GM21360 (cell line): ENCODE data around the gene SLC22A5.
"Not testable (repeated sequence)": the region's sequence is repeated elsewhere in the genome, so short reads cannot be mapped to it uniquely, and the experiment has no call there.

ENCODE experiments used
- ATAC-seq: cut with Tn5 transposase; IDR thresholded peaks from one replicate; pipeline ENCODE4 v1.9.1; 2021; ENCODE audit warnings: mild to moderate bottlenecking, moderate library complexity; ENCODE audit not compliant: unreplicated experiment

Gene SLC22A5

DNA sequence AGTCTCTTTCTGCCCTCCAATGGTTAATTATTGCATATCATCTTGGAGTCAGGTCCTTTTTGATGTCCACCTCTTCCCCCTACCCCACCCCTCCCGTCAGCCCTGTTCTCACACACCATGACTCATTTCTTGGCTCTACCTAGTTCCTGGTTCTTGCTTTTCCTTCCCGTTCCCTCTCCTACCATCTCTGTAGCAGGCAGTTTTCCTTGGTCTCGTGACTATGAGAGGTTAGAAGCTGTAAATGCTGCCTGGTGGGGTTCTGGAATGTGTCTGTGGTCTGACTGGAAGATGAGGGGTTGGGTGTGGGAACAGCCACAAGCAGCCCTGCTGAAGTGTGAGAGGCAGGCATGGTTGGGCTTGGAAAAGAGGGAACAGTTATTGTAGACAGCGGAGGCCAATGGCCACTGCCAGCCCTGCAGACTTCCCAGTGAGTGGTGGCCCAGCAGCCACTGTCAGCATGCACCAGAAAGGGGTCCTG lies 18.2 kb downstream of the SLC22A5 start:
- ATAC-seq: no peak

DNA sequence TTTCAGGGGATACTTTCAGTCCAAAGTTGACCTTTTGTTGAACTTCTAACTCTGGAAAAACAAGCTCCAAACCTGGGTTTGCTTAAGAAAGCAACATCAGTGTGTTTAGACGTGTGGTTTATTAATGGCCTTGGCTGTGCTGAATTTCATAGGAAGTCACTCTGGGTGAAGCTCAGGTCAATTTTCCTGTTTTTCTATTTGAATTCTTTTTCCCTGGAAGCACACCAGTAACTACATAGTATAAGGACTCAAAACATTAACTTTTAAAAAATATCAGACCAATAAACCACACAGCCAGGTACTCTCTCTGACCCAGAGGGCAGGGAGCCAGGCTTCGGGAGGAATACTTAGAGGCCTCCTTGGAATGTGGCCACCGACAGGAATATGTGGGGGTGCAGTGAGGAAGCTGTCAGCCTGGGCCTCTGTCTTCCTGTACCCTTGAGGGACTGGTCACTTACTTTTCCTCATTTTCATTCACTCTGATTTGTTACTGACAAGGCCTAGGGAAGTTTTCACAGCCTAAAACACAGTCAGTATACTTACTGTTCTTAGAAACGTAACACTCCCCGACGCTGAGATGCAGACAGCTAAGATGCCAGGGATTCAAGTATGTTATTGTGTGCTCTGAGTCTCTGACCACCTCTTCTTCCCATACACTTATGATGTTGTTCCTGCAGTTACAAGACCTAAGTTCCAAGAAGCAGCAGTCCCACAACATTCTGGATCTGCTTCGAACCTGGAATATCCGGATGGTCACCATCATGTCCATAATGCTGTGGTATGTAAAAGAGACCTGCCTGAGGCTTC lies 18.9 kb downstream of the SLC22A5 start:
- no peak for ATAC-seq

- no peak for ATAC-seq
These were observed 19.5 kb downstream of the SLC22A5 start for GRCh38 chr5:132389051-132389331.

DNA sequence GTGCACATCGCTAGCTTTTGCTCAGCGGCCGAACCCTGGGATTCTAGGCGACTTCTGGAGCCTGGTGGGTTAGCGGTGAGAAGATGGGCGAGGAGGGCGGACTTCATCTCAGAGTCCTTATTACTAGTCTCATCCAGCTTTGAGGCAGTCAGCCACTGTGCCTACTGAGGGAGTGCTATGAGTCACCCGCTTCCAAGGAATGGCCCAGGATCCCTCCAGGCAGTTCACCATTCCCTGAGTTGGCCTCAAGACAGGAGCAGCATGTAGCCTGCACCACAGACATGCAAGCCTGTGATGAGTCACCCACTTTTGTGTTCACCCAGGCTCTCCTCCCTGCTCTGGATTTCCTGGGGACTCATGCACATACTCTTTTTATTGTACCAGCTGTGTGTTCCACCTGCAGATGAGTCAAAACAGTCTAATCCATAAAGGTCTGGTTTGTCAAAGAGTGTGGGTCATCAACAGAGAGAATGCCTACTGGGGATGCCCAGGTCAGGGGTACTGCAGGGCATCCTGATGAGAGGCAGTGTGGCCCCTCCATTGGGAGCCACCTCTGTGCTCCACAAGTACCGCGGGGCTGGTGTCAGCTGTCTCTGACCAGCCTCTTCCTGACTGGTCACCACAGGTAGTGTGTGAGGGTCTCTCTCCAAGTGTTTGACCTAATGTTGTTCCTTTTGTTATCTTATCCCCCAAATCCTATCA lies 20.2 kb downstream of the SLC22A5 start:
- ATAC-seq: no peak

DNA sequence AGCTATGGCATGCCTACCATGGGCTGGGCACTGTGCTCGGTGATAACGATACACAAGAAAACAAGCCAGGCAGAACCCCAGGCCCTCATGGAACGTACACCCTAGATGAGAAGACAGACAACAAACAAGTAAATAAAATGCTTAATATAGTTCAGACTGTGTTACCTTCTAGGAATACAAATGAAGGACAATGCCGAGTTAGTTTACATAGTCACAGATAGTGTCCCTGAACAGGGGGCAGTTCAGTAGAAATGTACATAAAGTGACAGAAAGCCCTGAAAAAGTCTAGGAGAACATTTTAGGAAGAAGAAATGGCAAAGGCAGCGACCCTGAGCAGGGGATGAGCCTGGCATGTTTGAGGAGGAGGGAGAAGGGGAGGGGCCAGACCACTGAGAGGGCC lies 21.7 kb downstream of the SLC22A5 start:
- ATAC-seq: no peak

GRCh38 chr5:132391870-132392269 lies 22.4 kb downstream of the SLC22A5 start:
- ATAC-seq: no peak

DNA sequence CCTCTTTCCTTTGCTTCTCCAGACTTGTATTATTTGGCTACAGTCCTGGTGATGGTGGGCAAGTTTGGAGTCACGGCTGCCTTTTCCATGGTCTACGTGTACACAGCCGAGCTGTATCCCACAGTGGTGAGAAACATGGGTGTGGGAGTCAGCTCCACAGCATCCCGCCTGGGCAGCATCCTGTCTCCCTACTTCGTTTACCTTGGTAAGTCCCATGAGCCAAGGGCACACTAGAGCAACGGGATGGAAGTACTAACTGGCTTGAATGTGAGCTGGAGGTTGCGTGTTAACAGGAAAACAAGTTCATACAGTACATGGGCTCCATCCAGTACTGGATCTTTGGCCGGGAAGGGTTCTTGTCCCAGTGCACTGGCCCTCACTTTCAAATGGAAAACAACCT lies 22.9 kb downstream of the SLC22A5 start:
- ATAC-seq: no peak

- no peak for ATAC-seq
These were observed 23.7 kb downstream of the SLC22A5 start for GRCh38 chr5:132392978-132393825.

DNA sequence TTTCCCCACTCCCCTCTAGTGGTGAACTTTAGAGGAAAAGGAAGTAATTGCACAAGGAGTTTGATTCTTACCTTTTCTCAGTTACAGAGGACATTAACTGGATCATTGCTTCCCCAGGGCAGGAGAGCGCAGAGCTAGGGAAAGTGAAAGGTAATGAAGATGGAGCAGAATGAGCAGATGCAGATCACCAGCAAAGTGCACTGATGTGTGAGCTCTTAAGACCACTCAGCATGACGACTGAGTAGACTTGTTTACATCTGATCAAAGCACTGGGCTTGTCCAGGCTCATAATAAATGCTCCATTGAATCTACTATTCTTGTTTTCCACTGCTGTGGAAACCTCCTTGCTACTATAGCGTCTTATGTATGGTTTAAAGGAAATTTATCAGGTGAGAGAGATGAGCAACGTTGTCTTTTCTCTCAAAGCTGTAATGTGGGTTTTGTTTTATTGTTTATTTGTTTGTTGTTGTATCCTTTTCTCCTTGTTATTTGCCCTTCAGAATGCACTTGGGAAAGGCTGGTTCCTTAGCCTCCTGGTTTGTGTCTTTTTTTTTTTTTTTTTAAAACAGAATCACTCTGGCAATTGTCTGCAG lies 25.3 kb downstream of the SLC22A5 start:
- peak; percentile 86 for ATAC-seq

DNA sequence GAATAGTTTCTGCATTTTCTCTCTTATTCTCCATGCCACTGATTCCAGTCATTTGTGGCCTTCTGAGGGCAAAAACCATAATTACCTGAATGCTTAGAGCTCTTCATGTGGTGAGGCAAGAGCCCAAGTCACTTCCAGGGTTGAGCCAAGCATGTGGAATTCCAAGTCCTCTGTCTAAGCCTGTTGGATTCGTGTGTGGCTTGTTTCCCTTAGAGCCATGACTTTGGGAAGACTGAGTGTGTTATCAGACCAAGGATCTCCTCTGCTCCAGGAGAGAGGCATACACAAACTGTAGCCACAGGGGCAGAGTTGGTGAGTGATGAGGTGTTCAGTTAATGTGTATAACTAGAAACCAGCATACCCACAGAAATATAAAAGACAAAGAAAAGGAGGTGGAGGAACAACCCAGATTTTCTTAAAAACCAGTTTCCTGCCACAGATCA lies 27.1 kb downstream of the SLC22A5 start:
- ATAC-seq: no peak

DNA sequence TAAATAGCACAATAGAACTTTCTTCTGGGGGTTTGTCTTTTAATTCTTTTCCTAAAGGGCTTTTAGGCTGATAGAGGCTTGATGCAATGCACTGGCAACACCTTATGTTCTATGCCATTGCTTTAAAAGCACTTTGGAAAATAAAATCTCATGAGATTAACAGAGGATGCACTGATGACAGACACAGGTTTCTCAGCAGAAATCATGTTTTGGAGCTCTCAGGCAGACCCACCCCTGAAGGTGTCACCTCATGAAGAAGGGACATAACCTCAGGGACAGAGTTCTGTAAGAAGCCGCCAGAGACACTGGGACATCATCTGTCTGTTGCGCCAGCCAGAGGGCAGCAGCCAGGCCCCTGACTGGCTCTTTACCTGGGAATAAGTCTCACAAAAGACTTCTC lies 27.7 kb downstream of the SLC22A5 start:
- ATAC-seq: no peak

DNA sequence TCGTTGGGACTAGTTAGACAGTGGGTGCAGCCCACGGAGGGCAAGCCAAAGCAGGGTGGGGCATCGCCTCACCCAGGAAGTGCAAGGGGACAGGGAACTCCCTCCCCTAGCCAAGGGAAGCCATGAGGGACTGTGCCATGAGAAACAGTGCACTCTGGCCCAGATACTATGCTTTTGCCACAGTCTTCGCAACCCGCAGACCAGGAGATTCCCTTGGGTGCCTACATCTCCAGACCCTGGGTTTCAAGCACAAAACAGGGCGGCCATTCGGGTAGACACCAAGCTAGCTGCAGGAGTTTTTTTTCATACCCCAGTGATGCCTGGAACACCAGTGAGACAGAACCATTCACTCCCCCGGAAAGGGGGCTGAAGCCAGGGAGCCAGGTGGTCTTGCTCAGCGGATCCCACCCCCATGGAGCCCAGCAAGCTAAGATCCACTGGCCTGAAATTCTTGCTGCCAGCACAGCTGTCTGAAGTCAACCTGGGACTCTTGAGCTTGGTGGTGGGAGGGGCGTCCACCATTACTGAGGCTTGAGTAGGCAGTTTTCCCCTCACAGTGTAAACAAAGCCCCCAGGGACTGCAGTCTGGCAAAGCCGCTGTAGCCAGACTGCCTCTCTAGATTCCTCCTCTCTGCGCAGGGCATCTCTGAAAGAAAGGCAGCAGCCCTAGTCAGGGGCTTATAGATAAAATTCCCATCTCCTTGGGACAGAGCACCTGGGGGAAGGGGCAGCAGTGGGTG lies 28.6 kb downstream of the SLC22A5 start:
- not testable (repeated sequence) for ATAC-seq

GRCh38 chr5:132404041-132404440 lies 34.5 kb downstream of the SLC22A5 start:
- ATAC-seq: not testable (repeated sequence)

DNA sequence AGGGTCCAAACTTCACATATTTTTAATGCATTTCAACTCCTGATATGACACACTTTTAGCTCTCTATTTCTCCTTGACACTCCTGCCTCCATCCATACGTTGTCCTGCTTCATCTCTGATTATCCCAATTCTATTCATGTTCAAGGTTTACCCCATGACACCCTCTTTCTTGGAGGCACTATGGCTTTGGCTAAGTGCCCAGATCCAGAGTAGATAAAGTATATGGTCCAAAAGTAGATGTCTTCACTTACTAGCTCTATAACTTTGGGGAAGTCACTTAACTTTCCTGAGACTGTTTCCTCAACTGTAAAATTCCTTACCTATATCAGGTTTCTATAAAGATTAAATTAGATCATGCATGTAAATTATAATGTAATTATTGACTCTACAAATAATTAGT lies 36.1 kb downstream of the SLC22A5 start:
- no peak for ATAC-seq

GRCh38 chr5:132406144-132406783 lies 36.8 kb downstream of the SLC22A5 start:
- ATAC-seq: no peak

DNA sequence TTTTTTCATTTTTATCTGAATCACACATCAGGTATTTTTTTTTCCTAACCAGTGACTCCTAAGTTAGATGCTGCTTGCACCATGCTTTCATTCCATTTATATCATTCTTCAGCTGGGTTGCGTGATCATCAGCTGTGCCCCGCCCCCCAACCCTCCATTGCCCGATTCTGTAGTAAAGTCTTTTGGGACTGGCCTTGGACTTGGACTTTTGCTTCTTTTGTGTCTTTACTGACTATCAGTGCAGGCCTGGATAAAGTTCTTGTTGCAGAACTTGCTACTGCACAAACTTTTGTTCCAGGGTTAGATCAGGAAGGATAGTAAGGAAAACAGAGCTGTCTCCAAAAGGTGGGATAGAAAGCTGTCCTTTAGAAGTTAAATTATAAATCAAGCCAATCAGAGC lies 38.5 kb downstream of the SLC22A5 start:
- ATAC-seq: no peak

GRCh38 chr5:132408456-132408855 lies 38.9 kb downstream of the SLC22A5 start:
- ATAC-seq: no peak

GRCh38 chr5:132408965-132409364 lies 39.5 kb downstream of the SLC22A5 start:
- ATAC-seq: no peak

GRCh38 chr5:132410451-132411303 lies 41.2 kb downstream of the SLC22A5 start:
- peak; percentile 75 for ATAC-seq
